Mesendoderm (in vitro differentiated cells): Measurements from ENCODE around the gene GRIK2.

ENCODE experiments used
- DNase-seq: peaks from one replicate; pipeline ENCODE4 v3.0.0; 2013
- H2AK5ac ChIP-seq: 2 replicates; pipeline ENCODE4 v1.6.1; 2013; ENCODE audit warnings: low read length, inconsistent platforms
- H2BK120ac ChIP-seq: 2 replicates; pipeline ENCODE4 v1.6.1; 2013; ENCODE audit warnings: low read depth, mild to moderate bottlenecking, low read length, moderate library complexity, mixed read lengths
- H2BK15ac ChIP-seq: replicated peaks from 2 replicates; pipeline ENCODE4 v1.6.1; 2013; ENCODE audit warnings: low read depth, mild to moderate bottlenecking, moderate library complexity
- H2BK5ac ChIP-seq: 2 replicates; pipeline ENCODE4 v1.6.1; 2013; ENCODE audit warnings: low read length, inconsistent platforms
- H3K18ac ChIP-seq: 2 replicates; pipeline ENCODE4 v1.6.1; 2013; ENCODE audit warnings: mild to moderate bottlenecking, low read length, mixed read lengths
- H3K23ac ChIP-seq: one replicate; pipeline ENCODE4 v1.6.1; 2013; ENCODE audit warnings: low read length
- H3K27ac ChIP-seq: 2 replicates; pipeline ENCODE4 v1.5.1; 2013; ENCODE audit warnings: low read depth, mild to moderate bottlenecking, inconsistent platforms, low read length, moderate library complexity
- H3K27me3 ChIP-seq: 2 replicates; pipeline ENCODE4 v1.6.1; 2013; ENCODE audit warnings: low read length, control low read depth, mild to moderate bottlenecking, inconsistent platforms; ENCODE audit not compliant: insufficient read depth, poor library complexity
- H3K36me3 ChIP-seq: 2 replicates; pipeline ENCODE4 v1.6.1; 2013; ENCODE audit warnings: low read length, inconsistent platforms; ENCODE audit not compliant: control insufficient read depth, insufficient read depth
- H3K4ac ChIP-seq: one replicate; pipeline ENCODE4 v1.6.1; 2013; ENCODE audit warnings: low read depth, mild to moderate bottlenecking, low read length, moderate library complexity
- H3K4me1 ChIP-seq: 2 replicates; pipeline ENCODE4 v1.6.1; 2013; ENCODE audit warnings: low read depth, low read length, inconsistent platforms; ENCODE audit not compliant: control insufficient read depth
- H3K4me2 ChIP-seq: 2 replicates; pipeline ENCODE4 v1.6.1; 2013; ENCODE audit warnings: low read length
- H3K4me3 ChIP-seq: 2 replicates; pipeline ENCODE4 v1.5.1; 2013; ENCODE audit warnings: mild to moderate bottlenecking, low read length
- H3K56ac ChIP-seq: one replicate; pipeline ENCODE4 v1.6.1; 2013; ENCODE audit warnings: low read length
- H3K79me1 ChIP-seq: 2 replicates; pipeline ENCODE4 v1.6.1; 2013; ENCODE audit warnings: low read length, inconsistent platforms
- H3K79me2 ChIP-seq: 2 replicates; pipeline ENCODE4 v1.6.1; 2013; ENCODE audit warnings: mild to moderate bottlenecking, low read length; ENCODE audit not compliant: control insufficient read depth, insufficient read depth
- H3K9ac ChIP-seq: 2 replicates; pipeline ENCODE4 v1.6.1; 2013; ENCODE audit warnings: low read length, inconsistent platforms
- H4K5ac ChIP-seq: one replicate; pipeline ENCODE4 v1.6.1; 2013; ENCODE audit warnings: low read length
- H4K8ac ChIP-seq: one replicate; pipeline ENCODE4 v1.6.1; 2013; ENCODE audit warnings: low read depth, mild to moderate bottlenecking, control low read depth, low read length, moderate library complexity
- WGBS: extraction: QIAGEN DNeasy Blood & Tissue Kit; methylation state at CpG from one replicate; pipeline ENCODE4 v1.1.7; 2013; ENCODE audit warnings: low lambda C conversion rate, missing lambda C conversion rate; ENCODE audit not compliant: insufficient coverage; ENCODE audit errors: extremely low coverage; 5-methylcytosine and 5-hydroxymethylcytosine counted together

GRIK2 gene

GRCh38 chr6:101509536-101509935 is 116.0 kb downstream of the GRIK2 start:
- Histone ChIP-seq H3K36me3 (no peaks in the 10 kb centered on the region), H2BK120ac (no peak overlapping the region), H3K9ac (no peak overlapping the region), H3K56ac (no peak overlapping the region), H2AK5ac (no peak overlapping the region), H4K5ac (no peak overlapping the region), H3K27ac (no peak overlapping the region), H2BK5ac (no peak overlapping the region), H3K27me3 (no peaks in the 10 kb centered on the region), H3K79me2 (no peaks in the 10 kb centered on the region), H4K8ac (no peak overlapping the region), H3K4me1 (no peaks in the 10 kb centered on the region), H3K18ac (no peak overlapping the region), H3K79me1 (no peaks in the 10 kb centered on the region), H3K4me2 (no peak overlapping the region), H3K4me3 (no peak overlapping the region), H2BK15ac (no peak overlapping the region), H3K23ac (no peak overlapping the region), H3K4ac (no peak overlapping the region)
- DNase-seq = no peak

GRCh38 chr6:101513181-101513580 is 119.7 kb downstream of the GRIK2 start:
- Histone ChIP-seq H2BK120ac (no peak overlapping the region), H3K9ac (no peak overlapping the region), H3K79me1 (no peaks in the 10 kb centered on the region), H3K79me2 (no peaks in the 10 kb centered on the region), H3K56ac (no peak overlapping the region), H3K27ac (no peak overlapping the region), H3K27me3 (no peaks in the 10 kb centered on the region), H2BK5ac (no peak overlapping the region), H2BK15ac (no peak overlapping the region), H3K4me2 (no peak overlapping the region), H3K4me1 (no peaks in the 10 kb centered on the region), H4K5ac (no peak overlapping the region), H3K23ac (no peak overlapping the region), H3K4ac (no peak overlapping the region), H3K36me3 (no peaks in the 10 kb centered on the region), H3K4me3 (no peak overlapping the region), H2AK5ac (no peak overlapping the region), H3K18ac (no peak overlapping the region), H4K8ac (no peak overlapping the region)
- no peak for DNase-seq
- no CpG with 5 or more reads among the region's 1 CpG for WGBS

GRCh38 chr6:101516578-101516977 is 123.1 kb downstream of the GRIK2 start:
- H3K27ac ChIP-seq = no peak overlapping the region
- no peak overlapping the region for H3K9ac ChIP-seq
- H3K56ac ChIP-seq = no peak overlapping the region
- no peaks in the 10 kb centered on the region for H3K79me2 ChIP-seq
- no peak for DNase-seq
- H3K36me3 ChIP-seq = no peaks in the 10 kb centered on the region
- no peak overlapping the region for H4K5ac ChIP-seq
- H3K4me1 ChIP-seq = no peaks in the 10 kb centered on the region
- H2BK5ac ChIP-seq = no peak overlapping the region
- H3K27me3 ChIP-seq = no peaks in the 10 kb centered on the region
- no peak overlapping the region for H2AK5ac ChIP-seq
- no peak overlapping the region for H2BK120ac ChIP-seq
- no peaks in the 10 kb centered on the region for H3K79me1 ChIP-seq
- H3K18ac ChIP-seq = no peak overlapping the region
- no peak overlapping the region for H3K23ac ChIP-seq
- H3K4me3 ChIP-seq = no peak overlapping the region
- H2BK15ac ChIP-seq = no peak overlapping the region
- no peak overlapping the region for H3K4ac ChIP-seq
- no peak overlapping the region for H3K4me2 ChIP-seq
- no peak overlapping the region for H4K8ac ChIP-seq

- no peak overlapping the region for H4K8ac ChIP-seq
- H4K5ac ChIP-seq = no peak overlapping the region
- H3K79me1 ChIP-seq = no peaks in the 10 kb centered on the region
- WGBS = no CpG with 5 or more reads among the region's 1 CpG
- no peak overlapping the region for H3K4me3 ChIP-seq
- H2BK5ac ChIP-seq = no peak overlapping the region
- no peak overlapping the region for H3K23ac ChIP-seq
- no peak overlapping the region for H3K9ac ChIP-seq
- no peaks in the 10 kb centered on the region for H3K36me3 ChIP-seq
- H2BK120ac ChIP-seq = no peak overlapping the region
- H3K27me3 ChIP-seq = no peaks in the 10 kb centered on the region
- no peak overlapping the region for H3K56ac ChIP-seq
- no peaks in the 10 kb centered on the region for H3K4me1 ChIP-seq
- H3K4ac ChIP-seq = no peak overlapping the region
- H3K4me2 ChIP-seq = no peak overlapping the region
- no peak overlapping the region for H2AK5ac ChIP-seq
- no peak overlapping the region for H3K27ac ChIP-seq
- no peaks in the 10 kb centered on the region for H3K79me2 ChIP-seq
- DNase-seq = no peak
- H3K18ac ChIP-seq = no peak overlapping the region
- no peak overlapping the region for H2BK15ac ChIP-seq
Measured at GRCh38 chr6:101517632-101518031, 124.1 kb downstream of the GRIK2 start.

GRCh38 chr6:101522254-101522653 is 128.7 kb downstream of the GRIK2 start:
- H2AK5ac ChIP-seq = no peak overlapping the region
- H3K36me3 ChIP-seq = no peaks in the 10 kb centered on the region
- no peak overlapping the region for H2BK15ac ChIP-seq
- no peak overlapping the region for H3K4me3 ChIP-seq
- H2BK120ac ChIP-seq = no peak overlapping the region
- no peak overlapping the region for H3K23ac ChIP-seq
- no peaks in the 10 kb centered on the region for H3K4me1 ChIP-seq
- H3K79me2 ChIP-seq = no peaks in the 10 kb centered on the region
- no peak overlapping the region for H3K4me2 ChIP-seq
- H3K4ac ChIP-seq = no peak overlapping the region
- no peaks in the 10 kb centered on the region for H3K79me1 ChIP-seq
- no peak for DNase-seq
- no peak overlapping the region for H3K9ac ChIP-seq
- H3K18ac ChIP-seq = no peak overlapping the region
- H4K5ac ChIP-seq = no peak overlapping the region
- WGBS = no CpG with 5 or more reads among the region's 2 CpGs
- H3K56ac ChIP-seq = no peak overlapping the region
- H3K27ac ChIP-seq = no peak overlapping the region
- no peak overlapping the region for H2BK5ac ChIP-seq
- no peak overlapping the region for H4K8ac ChIP-seq
- no peaks in the 10 kb centered on the region for H3K27me3 ChIP-seq

- no peak overlapping the region for H2BK15ac ChIP-seq
- no peak overlapping the region for H2BK120ac ChIP-seq
- H3K36me3 ChIP-seq = no peaks in the 10 kb centered on the region
- no peak overlapping the region for H2BK5ac ChIP-seq
- no peak overlapping the region for H3K9ac ChIP-seq
- H3K4me3 ChIP-seq = no peak overlapping the region
- no peak overlapping the region for H3K4me2 ChIP-seq
- WGBS = 100% methylated on average over 1 of the region's 3 CpGs
- no peak overlapping the region for H4K5ac ChIP-seq
- no peaks in the 10 kb centered on the region for H3K79me2 ChIP-seq
- no peaks in the 10 kb centered on the region for H3K79me1 ChIP-seq
- H3K27me3 ChIP-seq = no peaks in the 10 kb centered on the region
- H3K27ac ChIP-seq = no peak overlapping the region
- H3K4ac ChIP-seq = no peak overlapping the region
- no peak overlapping the region for H2AK5ac ChIP-seq
- H3K56ac ChIP-seq = no peak overlapping the region
- H3K18ac ChIP-seq = no peak overlapping the region
- no peak overlapping the region for H3K23ac ChIP-seq
- no peaks in the 10 kb centered on the region for H3K4me1 ChIP-seq
- DNase-seq = no peak
- no peak overlapping the region for H4K8ac ChIP-seq
Measured at GRCh38 chr6:101527467-101527866, 134.0 kb downstream of the GRIK2 start.
